SK-N-SH treated with all-trans-retinoic acid at 6 μM for 48 hours (cell line): ENCODE measurements around the gene ASB4.

Source experiments
- ATAC-seq: fragments of 200-7000 bp; cut with Tn5 transposase; 3 replicates; pipeline ENCODE4 v1.9.1; 2020; ENCODE audit warnings: mild to moderate bottlenecking, moderate library complexity
- ARNTL ChIP-seq: fragments of 450-650 bp; formaldehyde crosslinking; IDR thresholded peaks from 2 replicates; pipeline ENCODE4 v1.5.0; 2020; ENCODE audit warnings: low read depth, mild to moderate bottlenecking, moderate library complexity, borderline replicate concordance
- BACH2 ChIP-seq: fragments of 250-450 bp; sonication (Bioruptor Pico); IDR thresholded peaks from 2 replicates; pipeline ENCODE4 v1.9.0; 2021; ENCODE audit warnings: mild to moderate bottlenecking, borderline replicate concordance
- CSDC2 ChIP-seq: fragments of 250-450 bp; sonication (Bioruptor Pico); IDR thresholded peaks from 2 replicates; pipeline ENCODE4 v1.5.0; 2020; ENCODE audit warnings: mild to moderate bottlenecking, moderate library complexity
- ESRRG ChIP-seq: fragments of 250-450 bp; sonication (Bioruptor Pico); IDR thresholded peaks from 2 replicates; pipeline ENCODE4 v1.6.1; 2021; ENCODE audit warnings: mild to moderate bottlenecking
- GLIS3 ChIP-seq: fragments of 250-450 bp; sonication (Bioruptor Pico); IDR thresholded peaks from 2 replicates; pipeline ENCODE4 v1.5.0; 2020; ENCODE audit warnings: mild to moderate bottlenecking, moderate library complexity
- ISL1 ChIP-seq: fragments of 250-450 bp; sonication (Bioruptor Pico); IDR thresholded peaks from 2 replicates; pipeline ENCODE4 v2.1.2; 2022; ENCODE audit warnings: mild to moderate bottlenecking, moderate library complexity
- OSR1 ChIP-seq: fragments of 250-450 bp; sonication (Bioruptor Pico); IDR thresholded peaks from 2 replicates; pipeline ENCODE4 v1.8.0; 2022; ENCODE audit warnings: moderate library complexity, mild to moderate bottlenecking, inconsistent platforms
- PPARA ChIP-seq: fragments of 250-450 bp; sonication (Bioruptor Pico); IDR thresholded peaks from 2 replicates; pipeline ENCODE4 v1.5.0; 2020; ENCODE audit warnings: mild to moderate bottlenecking, borderline replicate concordance
- RARB ChIP-seq: fragments of 250-450 bp; sonication (Bioruptor Pico); IDR thresholded peaks from 2 replicates; pipeline ENCODE4 v1.8.0; 2021; ENCODE audit warnings: mild to moderate bottlenecking, moderate library complexity
- SNAI2 ChIP-seq: fragments of 250-450 bp; sonication (Bioruptor Pico); IDR thresholded peaks from 2 replicates; pipeline ENCODE4 v1.5.0; 2020; ENCODE audit warnings: mild to moderate bottlenecking, moderate library complexity
- TCF4 ChIP-seq: fragments of 250-450 bp; sonication (Bioruptor Pico); IDR thresholded peaks from 2 replicates; pipeline ENCODE4 v1.8.0; 2021; ENCODE audit warnings: mild to moderate bottlenecking, moderate library complexity, borderline replicate concordance
- TOX ChIP-seq: fragments of 250-450 bp; sonication (Bioruptor Pico); IDR thresholded peaks from 2 replicates; pipeline ENCODE4 v1.8.0; 2021; ENCODE audit warnings: mild to moderate bottlenecking, moderate library complexity, borderline replicate concordance
- ZC3H10 ChIP-seq: fragments of 250-450 bp; sonication (Bioruptor Pico); IDR thresholded peaks from 2 replicates; pipeline ENCODE4 v1.5.1; 2021; ENCODE audit warnings: mild to moderate bottlenecking, moderate library complexity
- ZFP3 ChIP-seq: fragments of 250-450 bp; sonication (Bioruptor Pico); IDR thresholded peaks from 2 replicates; pipeline ENCODE4 v1.5.0; 2020; ENCODE audit warnings: mild to moderate bottlenecking, moderate library complexity
- ZFP30 ChIP-seq: fragments of 450-650 bp; formaldehyde crosslinking; IDR thresholded peaks from 2 replicates; pipeline ENCODE4 v1.5.0; 2022; ENCODE audit warnings: mild to moderate bottlenecking, moderate library complexity
- ZNF565 ChIP-seq: fragments of 450-650 bp; formaldehyde crosslinking; conservative IDR thresholded peaks from 2 replicates; pipeline ENCODE4 v1.5.0; 2020; ENCODE audit warnings: low read depth, mild to moderate bottlenecking, moderate library complexity
- ZNF70 ChIP-seq: fragments of 450-650 bp; formaldehyde crosslinking; IDR thresholded peaks from 2 replicates; pipeline ENCODE4 v1.5.0; 2020; ENCODE audit warnings: mild to moderate bottlenecking, moderate library complexity
- ZNF8 ChIP-seq: fragments of 450-650 bp; formaldehyde crosslinking; IDR thresholded peaks from 2 replicates; pipeline ENCODE4 v1.5.0; 2020; ENCODE audit warnings: mild to moderate bottlenecking, moderate library complexity
- TF ChIP-seq, protein P1 (sequence below): fragments of 250-450 bp; sonication (Bioruptor Pico); IDR thresholded peaks from 2 replicates; pipeline ENCODE4 v1.5.1; 2020; ENCODE audit warnings: low read depth, mild to moderate bottlenecking, moderate library complexity
- TF ChIP-seq, protein P2 (sequence below): fragments of 250-450 bp; sonication (Bioruptor Pico); IDR thresholded peaks from 2 replicates; pipeline ENCODE4 v1.8.0; 2021; ENCODE audit warnings: low read depth, mild to moderate bottlenecking, moderate library complexity, borderline replicate concordance
- TF ChIP-seq, protein P3 (sequence below): fragments of 250-450 bp; sonication (Bioruptor Pico); IDR thresholded peaks from 2 replicates; pipeline ENCODE4 v1.5.1; 2021; ENCODE audit warnings: mild to moderate bottlenecking, moderate library complexity
- TF ChIP-seq, protein P4 (sequence below): fragments of 250-450 bp; sonication (Bioruptor Pico); IDR thresholded peaks from 2 replicates; pipeline ENCODE4 v1.5.0; 2020; ENCODE audit warnings: mild to moderate bottlenecking, moderate library complexity

Gene ASB4

DNA sequence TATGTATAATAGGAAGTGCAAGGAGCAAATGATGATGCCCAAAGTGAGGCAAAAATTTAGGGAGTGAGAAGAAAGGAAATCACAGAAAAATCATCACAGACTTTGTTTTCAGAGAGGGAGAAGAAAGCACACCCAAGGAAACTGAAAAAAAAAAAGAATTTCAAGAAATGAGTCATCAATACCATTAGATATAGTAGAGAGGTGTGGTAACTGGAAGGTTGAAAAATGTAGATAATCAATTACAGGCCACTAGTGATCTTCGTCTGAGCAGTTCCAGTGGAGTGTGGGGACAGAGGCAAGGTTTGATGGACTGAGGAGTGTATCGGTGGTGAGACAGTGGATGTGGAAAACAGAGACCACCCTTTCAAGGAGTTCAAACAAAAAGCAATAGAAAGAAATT, 31.7 kb downstream of the ASB4 start:
- ATAC-seq = no peak
- TF ChIP-seq ZNF565 (no peak), ZFP30 (CRISPR knock-in tag) (no peak), ZFP3 (CRISPR knock-in tag) (no peak), OSR1 (CRISPR knock-in tag) (no peak), SNAI2 (CRISPR knock-in tag) (no peak), GLIS3 (CRISPR knock-in tag) (no peak), TOX (CRISPR knock-in tag) (no peak), ESRRG (CRISPR knock-in tag) (no peak), ZNF8 (CRISPR knock-in tag) (no peak), ZC3H10 (CRISPR knock-in tag) (no peak)
- TF ChIP-seq, protein P1, sequence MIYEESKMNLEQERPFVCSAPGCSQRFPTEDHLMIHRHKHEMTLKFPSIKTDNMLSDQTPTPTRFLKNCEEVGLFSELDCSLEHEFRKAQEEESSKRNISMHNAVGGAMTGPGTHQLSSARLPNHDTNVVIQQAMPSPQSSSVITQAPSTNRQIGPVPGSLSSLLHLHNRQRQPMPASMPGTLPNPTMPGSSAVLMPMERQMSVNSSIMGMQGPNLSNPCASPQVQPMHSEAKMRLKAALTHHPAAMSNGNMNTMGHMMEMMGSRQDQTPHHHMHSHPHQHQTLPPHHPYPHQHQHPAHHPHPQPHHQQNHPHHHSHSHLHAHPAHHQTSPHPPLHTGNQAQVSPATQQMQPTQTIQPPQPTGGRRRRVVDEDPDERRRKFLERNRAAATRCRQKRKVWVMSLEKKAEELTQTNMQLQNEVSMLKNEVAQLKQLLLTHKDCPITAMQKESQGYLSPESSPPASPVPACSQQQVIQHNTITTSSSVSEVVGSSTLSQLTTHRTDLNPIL (CRISPR knock-in tag) = no peak

DNA sequence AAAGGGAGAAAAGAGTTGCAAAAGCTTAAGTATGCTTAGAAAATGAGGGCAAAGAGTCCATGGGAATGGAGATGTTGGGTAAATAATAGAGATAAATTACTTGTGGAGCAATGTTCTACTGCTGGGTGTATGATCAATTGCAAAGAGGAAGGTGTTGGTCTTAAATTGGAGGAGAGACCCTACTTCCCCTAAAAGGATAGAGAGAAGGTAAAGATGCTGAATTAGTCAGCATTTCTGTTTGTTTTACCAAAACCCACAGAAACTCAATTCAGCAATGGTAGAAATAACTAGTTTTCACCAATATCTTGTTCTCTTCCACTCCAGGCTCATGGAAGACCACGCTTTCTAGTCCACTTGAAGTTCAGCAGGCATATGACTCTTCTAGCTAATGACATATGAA, 32.1 kb downstream of the ASB4 start:
- no peak for ATAC-seq
- TF ChIP-seq TCF4 (CRISPR knock-in tag) = no peak
- no peak for TF ChIP-seq SNAI2 (CRISPR knock-in tag)
- no peak for TF ChIP-seq TOX (CRISPR knock-in tag)
- no peak for TF ChIP-seq ZNF8 (CRISPR knock-in tag)
- TF ChIP-seq ZNF70 (CRISPR knock-in tag) = no peak
- no peak for TF ChIP-seq ZC3H10 (CRISPR knock-in tag)
- TF ChIP-seq, all 23 proteins: peak for 0

DNA sequence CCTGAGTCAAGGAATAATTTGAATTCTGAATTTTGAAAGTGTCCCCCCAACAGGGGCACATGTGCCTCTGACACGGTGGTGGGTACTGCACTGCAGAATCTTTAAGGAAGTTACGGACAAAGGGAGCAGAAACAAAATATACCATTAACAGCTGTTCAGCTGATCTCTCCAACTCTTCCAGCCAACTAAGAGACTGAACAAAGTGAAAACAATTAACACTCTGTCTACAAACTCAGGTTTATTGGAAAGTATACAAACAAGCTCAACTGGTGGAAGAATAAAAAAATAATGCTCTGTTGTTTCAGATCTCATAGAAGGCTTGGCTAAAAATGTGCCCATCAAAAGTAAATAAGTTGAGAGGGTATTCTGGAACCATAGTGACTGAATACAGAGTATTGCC, 34.4 kb downstream of the ASB4 start:
- no peak for TF ChIP-seq BACH2 (CRISPR knock-in tag)
- TF ChIP-seq SNAI2 (CRISPR knock-in tag) = no peak
- TF ChIP-seq RARB (CRISPR knock-in tag) = no peak
- TF ChIP-seq, protein P1 (CRISPR knock-in tag) = no peak
- no peak for TF ChIP-seq OSR1 (CRISPR knock-in tag)
- TF ChIP-seq ZFP30 (CRISPR knock-in tag) = no peak
- no peak for TF ChIP-seq PPARA (CRISPR knock-in tag)
- TF ChIP-seq ISL1 (CRISPR knock-in tag) = no peak
- TF ChIP-seq ZNF8 (CRISPR knock-in tag) = no peak
- TF ChIP-seq, protein P2, sequence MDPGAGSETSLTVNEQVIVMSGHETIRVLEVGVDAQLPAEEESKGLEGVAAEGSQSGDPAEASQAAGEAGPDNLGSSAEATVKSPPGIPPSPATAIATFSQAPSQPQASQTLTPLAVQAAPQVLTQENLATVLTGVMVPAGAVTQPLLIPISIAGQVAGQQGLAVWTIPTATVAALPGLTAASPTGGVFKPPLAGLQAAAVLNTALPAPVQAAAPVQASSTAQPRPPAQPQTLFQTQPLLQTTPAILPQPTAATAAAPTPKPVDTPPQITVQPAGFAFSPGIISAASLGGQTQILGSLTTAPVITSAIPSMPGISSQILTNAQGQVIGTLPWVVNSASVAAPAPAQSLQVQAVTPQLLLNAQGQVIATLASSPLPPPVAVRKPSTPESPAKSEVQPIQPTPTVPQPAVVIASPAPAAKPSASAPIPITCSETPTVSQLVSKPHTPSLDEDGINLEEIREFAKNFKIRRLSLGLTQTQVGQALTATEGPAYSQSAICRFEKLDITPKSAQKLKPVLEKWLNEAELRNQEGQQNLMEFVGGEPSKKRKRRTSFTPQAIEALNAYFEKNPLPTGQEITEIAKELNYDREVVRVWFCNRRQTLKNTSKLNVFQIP (CRISPR knock-in tag) = no peak
- TF ChIP-seq ZC3H10 (CRISPR knock-in tag) = no peak
- no peak for TF ChIP-seq ZNF565
- TF ChIP-seq CSDC2 (CRISPR knock-in tag) = no peak
- no peak for TF ChIP-seq TCF4 (CRISPR knock-in tag)
- ATAC-seq = no peak

DNA sequence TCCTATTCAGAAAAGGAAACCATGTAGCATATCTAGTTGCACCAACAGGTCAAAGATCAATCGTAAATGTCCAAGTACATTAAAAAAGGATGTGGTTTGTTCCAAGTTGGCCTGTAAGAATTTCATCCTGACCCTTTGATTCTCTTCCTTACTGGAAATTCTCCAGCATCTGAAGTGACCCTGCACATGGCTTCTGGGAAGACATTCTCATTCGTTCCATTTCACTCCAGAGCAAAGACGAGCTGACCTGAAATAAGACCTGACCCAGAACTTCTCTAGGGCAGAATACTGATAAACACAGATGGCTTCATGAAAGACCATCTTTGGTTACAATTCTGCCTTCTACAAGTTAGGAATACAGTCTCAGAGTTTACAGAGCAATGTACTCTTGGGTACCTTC, 39.8 kb downstream of the ASB4 start:
- no peak for ATAC-seq
- TF ChIP-seq, protein P1 (CRISPR knock-in tag) = no peak
- TF ChIP-seq ZFP30 (CRISPR knock-in tag) (no peak), OSR1 (CRISPR knock-in tag) (no peak), TCF4 (CRISPR knock-in tag) (no peak), CSDC2 (CRISPR knock-in tag) (no peak), ZNF70 (CRISPR knock-in tag) (no peak), GLIS3 (CRISPR knock-in tag) (no peak), ZFP3 (CRISPR knock-in tag) (no peak), SNAI2 (CRISPR knock-in tag) (no peak), ARNTL (CRISPR knock-in tag) (no peak)
- TF ChIP-seq, protein P3, sequence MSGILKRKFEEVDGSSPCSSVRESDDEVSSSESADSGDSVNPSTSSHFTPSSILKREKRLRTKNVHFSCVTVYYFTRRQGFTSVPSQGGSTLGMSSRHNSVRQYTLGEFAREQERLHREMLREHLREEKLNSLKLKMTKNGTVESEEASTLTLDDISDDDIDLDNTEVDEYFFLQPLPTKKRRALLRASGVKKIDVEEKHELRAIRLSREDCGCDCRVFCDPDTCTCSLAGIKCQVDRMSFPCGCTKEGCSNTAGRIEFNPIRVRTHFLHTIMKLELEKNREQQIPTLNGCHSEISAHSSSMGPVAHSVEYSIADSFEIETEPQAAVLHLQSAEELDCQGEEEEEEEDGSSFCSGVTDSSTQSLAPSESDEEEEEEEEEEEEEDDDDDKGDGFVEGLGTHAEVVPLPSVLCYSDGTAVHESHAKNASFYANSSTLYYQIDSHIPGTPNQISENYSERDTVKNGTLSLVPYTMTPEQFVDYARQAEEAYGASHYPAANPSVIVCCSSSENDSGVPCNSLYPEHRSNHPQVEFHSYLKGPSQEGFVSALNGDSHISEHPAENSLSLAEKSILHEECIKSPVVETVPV (CRISPR knock-in tag) = no peak
- TF ChIP-seq, protein P4, sequence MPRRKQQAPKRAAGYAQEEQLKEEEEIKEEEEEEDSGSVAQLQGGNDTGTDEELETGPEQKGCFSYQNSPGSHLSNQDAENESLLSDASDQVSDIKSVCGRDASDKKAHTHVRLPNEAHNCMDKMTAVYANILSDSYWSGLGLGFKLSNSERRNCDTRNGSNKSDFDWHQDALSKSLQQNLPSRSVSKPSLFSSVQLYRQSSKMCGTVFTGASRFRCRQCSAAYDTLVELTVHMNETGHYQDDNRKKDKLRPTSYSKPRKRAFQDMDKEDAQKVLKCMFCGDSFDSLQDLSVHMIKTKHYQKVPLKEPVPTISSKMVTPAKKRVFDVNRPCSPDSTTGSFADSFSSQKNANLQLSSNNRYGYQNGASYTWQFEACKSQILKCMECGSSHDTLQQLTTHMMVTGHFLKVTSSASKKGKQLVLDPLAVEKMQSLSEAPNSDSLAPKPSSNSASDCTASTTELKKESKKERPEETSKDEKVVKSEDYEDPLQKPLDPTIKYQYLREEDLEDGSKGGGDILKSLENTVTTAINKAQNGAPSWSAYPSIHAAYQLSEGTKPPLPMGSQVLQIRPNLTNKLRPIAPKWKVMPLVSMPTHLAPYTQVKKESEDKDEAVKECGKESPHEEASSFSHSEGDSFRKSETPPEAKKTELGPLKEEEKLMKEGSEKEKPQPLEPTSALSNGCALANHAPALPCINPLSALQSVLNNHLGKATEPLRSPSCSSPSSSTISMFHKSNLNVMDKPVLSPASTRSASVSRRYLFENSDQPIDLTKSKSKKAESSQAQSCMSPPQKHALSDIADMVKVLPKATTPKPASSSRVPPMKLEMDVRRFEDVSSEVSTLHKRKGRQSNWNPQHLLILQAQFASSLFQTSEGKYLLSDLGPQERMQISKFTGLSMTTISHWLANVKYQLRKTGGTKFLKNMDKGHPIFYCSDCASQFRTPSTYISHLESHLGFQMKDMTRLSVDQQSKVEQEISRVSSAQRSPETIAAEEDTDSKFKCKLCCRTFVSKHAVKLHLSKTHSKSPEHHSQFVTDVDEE = no peak
- TF ChIP-seq, protein P2 (CRISPR knock-in tag) = no peak
